Smooth muscle cell (in vitro differentiated cells): ENCODE results near the gene DNAJC24. TPM values are rescaled to one million over a fixed set of nuclear protein-coding genes. Genes with fewer than 3 reads are reported as not detected.

Experiments
- DNase-seq: peaks from one replicate; lab custom pipeline; 2025; ENCODE audit not compliant: unreplicated experiment; lab: John Stamatoyannopoulos, UW
- H2AFZ ChIP-seq: fragments of 200-600 bp; sonication (generic); 2 replicates; pipeline ENCODE4 v1.6.0; 2016; ENCODE audit warnings: antibody characterized with exemption, low read depth, mild to moderate bottlenecking
- H3F3A ChIP-seq: fragments of 200-600 bp; sonication (generic); 2 replicates; pipeline ENCODE4 v1.6.0; 2017; ENCODE audit warnings: antibody characterized with exemption, low read depth
- H3K27ac ChIP-seq: fragments of 200-600 bp; sonication (generic); 2 replicates; pipeline ENCODE4 v1.5.1; 2016; ENCODE audit warnings: low read depth, mild to moderate bottlenecking
- H3K27me3 ChIP-seq: fragments of 200-600 bp; sonication (generic); 2 replicates; pipeline ENCODE4 v1.6.1; 2016; ENCODE audit warnings: low read depth, mild to moderate bottlenecking
- H3K36me3 ChIP-seq: fragments of 200-600 bp; sonication (generic); 2 replicates; pipeline ENCODE4 v1.5.1; 2016; ENCODE audit warnings: low read depth
- H3K4me1 ChIP-seq: fragments of 200-600 bp; sonication (generic); 2 replicates; pipeline ENCODE4 v1.5.1; 2016; ENCODE audit warnings: low read depth
- H3K4me2 ChIP-seq: fragments of 200-600 bp; sonication (generic); 2 replicates; pipeline ENCODE4 v1.6.0; 2016; ENCODE audit warnings: mild to moderate bottlenecking
- H3K4me3 ChIP-seq: fragments of 200-600 bp; sonication (generic); 2 replicates; pipeline ENCODE4 v1.5.1; 2016; ENCODE audit warnings: mild to moderate bottlenecking
- H3K79me2 ChIP-seq: fragments of 200-600 bp; sonication (generic); 2 replicates; pipeline ENCODE4 v1.6.0; 2016; ENCODE audit warnings: low read depth, mild to moderate bottlenecking
- H3K9ac ChIP-seq: fragments of 200-600 bp; sonication (generic); 2 replicates; pipeline ENCODE4 v1.6.0; 2016; ENCODE audit warnings: low read depth
- H3K9me3 ChIP-seq: fragments of 200-600 bp; sonication (generic); replicated peaks from 2 replicates; pipeline ENCODE4 v1.5.1; 2016; ENCODE audit warnings: low read depth
- H4K20me1 ChIP-seq: fragments of 200-600 bp; sonication (generic); 2 replicates; pipeline ENCODE4 v1.6.0; 2016; ENCODE audit warnings: low read depth
- WGBS: methylation state at CpG from one replicate; pipeline ENCODE4 v1.1.7; 2016; ENCODE audit warnings: low lambda C conversion rate; 5-methylcytosine and 5-hydroxymethylcytosine counted together
- polyA plus RNA-seq: library from polyadenylated mRNA; unstranded; fragments of >200 nt; fragmentation: Nextera tagmentation; extraction: Ambion mirVana; gene quantifications from 2 replicates; pipeline ENCODE4 v1.2.1, GENCODE V29; 2016
- total RNA-seq: library from RNA; depleted of rRNA; stranded (reverse); fragments of >200 nt; gene quantifications from 2 replicates; pipeline ENCODE4 v1.2.3, GENCODE V29; 2014
- TF ChIP-seq, protein P1 (sequence below): fragments of 200-600 bp; sonication (generic); IDR thresholded peaks from 2 replicates; pipeline ENCODE4 v1.5.1; 2017; ENCODE audit warnings: borderline replicate concordance, mild to moderate bottlenecking, antibody characterized with exemption; ENCODE audit not compliant: insufficient read depth, poor library complexity, severe bottlenecking

Gene DNAJC24
- total and polyA plus RNA-seq, 2 experiments from 2014 or later = 4.4 to 22.2 TPM

DNA sequence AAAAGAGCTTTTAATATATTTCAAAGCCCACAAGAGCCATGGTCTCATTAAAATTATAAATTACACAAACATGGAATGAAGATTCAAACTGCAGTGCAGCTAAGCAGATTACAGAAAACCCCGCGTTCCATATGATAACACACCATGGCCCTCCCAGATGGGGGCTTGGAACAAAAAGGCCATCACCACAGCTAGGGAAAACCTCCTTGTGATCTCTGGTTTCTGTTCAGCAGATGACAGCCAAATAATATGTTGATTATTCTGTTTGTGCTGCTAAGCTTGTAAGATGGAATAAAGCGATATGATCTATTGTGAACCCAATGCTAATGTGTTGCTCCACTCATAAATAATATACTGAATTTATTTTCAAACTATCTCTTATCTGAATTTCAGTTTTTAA lies 111.3 kb downstream of the DNAJC24 start:
- H2AFZ ChIP-seq = no peak overlapping the region
- H3K27me3 ChIP-seq = no peaks in the 10 kb centered on the region
- 83% methylated on average over 3 of the region's 3 CpGs for WGBS
- H3K9me3 ChIP-seq = no peaks in the 10 kb centered on the region
- H3K36me3 ChIP-seq = no peaks in the 10 kb centered on the region
- H3K4me1 ChIP-seq = peaks cover 32% of the 10 kb centered on the region
- H3F3A ChIP-seq = no peaks in the 10 kb centered on the region
- no peak overlapping the region for H3K4me3 ChIP-seq
- peaks cover 54% of the 10 kb centered on the region for H4K20me1 ChIP-seq
- no peak overlapping the region for H3K27ac ChIP-seq
- no peak overlapping the region for H3K9ac ChIP-seq
- H3K4me2 ChIP-seq = no peak overlapping the region
- no peak for DNase-seq
- peaks cover 29% of the 10 kb centered on the region for H3K79me2 ChIP-seq
- TF ChIP-seq, protein P1, sequence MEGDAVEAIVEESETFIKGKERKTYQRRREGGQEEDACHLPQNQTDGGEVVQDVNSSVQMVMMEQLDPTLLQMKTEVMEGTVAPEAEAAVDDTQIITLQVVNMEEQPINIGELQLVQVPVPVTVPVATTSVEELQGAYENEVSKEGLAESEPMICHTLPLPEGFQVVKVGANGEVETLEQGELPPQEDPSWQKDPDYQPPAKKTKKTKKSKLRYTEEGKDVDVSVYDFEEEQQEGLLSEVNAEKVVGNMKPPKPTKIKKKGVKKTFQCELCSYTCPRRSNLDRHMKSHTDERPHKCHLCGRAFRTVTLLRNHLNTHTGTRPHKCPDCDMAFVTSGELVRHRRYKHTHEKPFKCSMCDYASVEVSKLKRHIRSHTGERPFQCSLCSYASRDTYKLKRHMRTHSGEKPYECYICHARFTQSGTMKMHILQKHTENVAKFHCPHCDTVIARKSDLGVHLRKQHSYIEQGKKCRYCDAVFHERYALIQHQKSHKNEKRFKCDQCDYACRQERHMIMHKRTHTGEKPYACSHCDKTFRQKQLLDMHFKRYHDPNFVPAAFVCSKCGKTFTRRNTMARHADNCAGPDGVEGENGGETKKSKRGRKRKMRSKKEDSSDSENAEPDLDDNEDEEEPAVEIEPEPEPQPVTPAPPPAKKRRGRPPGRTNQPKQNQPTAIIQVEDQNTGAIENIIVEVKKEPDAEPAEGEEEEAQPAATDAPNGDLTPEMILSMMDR = no peak

Other genes starting within 250 kb of the DNAJC24 start
- gene DCDC1, start 121 bp upstream of the DNAJC24 start, total RNA-seq = 0.45 and 0.63 TPM in 2 replicates
- gene DCDC1, start 121 bp upstream of the DNAJC24 start, polyA plus RNA-seq = 0.39 and 0.46 TPM in 2 replicates
- 11.8 and 22.3 TPM in 2 replicates for gene IMMP1L, start 139.8 kb downstream of the DNAJC24 start, total RNA-seq
- 24.3 and 32.2 TPM in 2 replicates for gene IMMP1L, start 139.8 kb downstream of the DNAJC24 start, polyA plus RNA-seq
- gene ELP4, start 139.9 kb downstream of the DNAJC24 start, total RNA-seq = 26.4 and 28.4 TPM in 2 replicates
- 15.0 and 19.5 TPM in 2 replicates for gene ELP4, start 139.9 kb downstream of the DNAJC24 start, polyA plus RNA-seq